ENCODE results near the gene TIGD6. TPM values are rescaled to one million over a fixed set of nuclear protein-coding genes. Genes with fewer than 3 reads are reported as not detected.

Gene TIGD6
- total RNA-seq, 1 donor from 2014 or later, result 4.1 TPM

- Histone ChIP-seq H3F3A (ENCODE audit: low read depth) (no peaks in the 10 kb centered on the region), H3K27me3 (no peaks in the 10 kb centered on the region), H3K4me1 (no peaks in the 10 kb centered on the region), H3K9me3 (ENCODE audit: low read depth) (no peaks in the 10 kb centered on the region), H4K20me1 (ENCODE audit: low read depth) (no peaks in the 10 kb centered on the region), H3K36me3 (no peaks in the 10 kb centered on the region), H3K4me2 (no peak overlapping the region), H3K9ac (no peak overlapping the region), H3K4me3 (no peak overlapping the region), H3K79me2 (ENCODE audit: low read depth) (no peaks in the 10 kb centered on the region), H3K27ac (no peak overlapping the region), H2AFZ (replicated peaks) (no peak overlapping the region)
- Mint-ChIP-seq H3K27ac (no peak overlapping the region), H3K4me1 (no peaks in the 10 kb centered on the region), H3K27me3 (ENCODE audit: insufficient read depth, low read depth) (peaks cover 6% of the 10 kb centered on the region), H3K4me3 (no peak overlapping the region), H3K9me3 (no peaks in the 10 kb centered on the region), H3K36me3 (peaks cover 40% of the 10 kb centered on the region)
- no peak for TF ChIP-seq EZH2phosphoT487 (IDR thresholded peaks at IDR 0.05)
- TF ChIP-seq, protein P1, sequence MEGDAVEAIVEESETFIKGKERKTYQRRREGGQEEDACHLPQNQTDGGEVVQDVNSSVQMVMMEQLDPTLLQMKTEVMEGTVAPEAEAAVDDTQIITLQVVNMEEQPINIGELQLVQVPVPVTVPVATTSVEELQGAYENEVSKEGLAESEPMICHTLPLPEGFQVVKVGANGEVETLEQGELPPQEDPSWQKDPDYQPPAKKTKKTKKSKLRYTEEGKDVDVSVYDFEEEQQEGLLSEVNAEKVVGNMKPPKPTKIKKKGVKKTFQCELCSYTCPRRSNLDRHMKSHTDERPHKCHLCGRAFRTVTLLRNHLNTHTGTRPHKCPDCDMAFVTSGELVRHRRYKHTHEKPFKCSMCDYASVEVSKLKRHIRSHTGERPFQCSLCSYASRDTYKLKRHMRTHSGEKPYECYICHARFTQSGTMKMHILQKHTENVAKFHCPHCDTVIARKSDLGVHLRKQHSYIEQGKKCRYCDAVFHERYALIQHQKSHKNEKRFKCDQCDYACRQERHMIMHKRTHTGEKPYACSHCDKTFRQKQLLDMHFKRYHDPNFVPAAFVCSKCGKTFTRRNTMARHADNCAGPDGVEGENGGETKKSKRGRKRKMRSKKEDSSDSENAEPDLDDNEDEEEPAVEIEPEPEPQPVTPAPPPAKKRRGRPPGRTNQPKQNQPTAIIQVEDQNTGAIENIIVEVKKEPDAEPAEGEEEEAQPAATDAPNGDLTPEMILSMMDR (IDR thresholded peaks at IDR 0.05), result no peak
- no peak for TF ChIP-seq EZH2 (IDR thresholded peaks at IDR 0.05)
- DNase-seq (ENCODE audit: low spot score), result no peak
Measured at GRCh38 chr5:150044712-150045111, 44.3 kb upstream of the TIGD6 start.

DNA sequence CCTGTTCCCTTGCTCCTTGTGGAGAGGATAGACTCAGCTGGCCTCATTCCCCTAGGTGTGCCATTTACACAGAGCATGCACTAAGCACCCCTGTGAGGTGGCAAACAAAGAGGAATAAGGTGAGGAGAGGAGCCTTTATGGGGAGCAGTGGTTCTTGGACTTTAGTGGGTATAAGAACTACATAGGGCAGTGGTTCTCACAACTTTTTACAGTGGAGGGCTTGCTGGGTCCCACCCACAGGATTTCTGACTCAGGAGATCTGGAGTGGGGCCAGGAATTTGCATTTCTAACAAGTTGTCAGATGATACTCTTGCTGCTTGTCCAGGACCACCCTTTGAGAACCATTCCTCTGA, 43.9 kb upstream of the TIGD6 start:
- Mint-ChIP-seq H3K4me3 (no peak overlapping the region), H3K27me3 (ENCODE audit: insufficient read depth, low read depth) (peaks cover 6% of the 10 kb centered on the region), H3K27ac (no peak overlapping the region), H3K4me1 (no peaks in the 10 kb centered on the region), H3K36me3 (peaks cover 37% of the 10 kb centered on the region), H3K9me3 (no peaks in the 10 kb centered on the region)
- H3K27ac ChIP-seq, result no peak overlapping the region
- no peaks in the 10 kb centered on the region for H3K36me3 ChIP-seq
- no peak overlapping the region for H3K4me2 ChIP-seq
- H3K79me2 ChIP-seq (ENCODE audit: low read depth), result no peaks in the 10 kb centered on the region
- TF ChIP-seq EZH2phosphoT487 (IDR thresholded peaks at IDR 0.05) (no peak), EZH2 (IDR thresholded peaks at IDR 0.05) (no peak)
- TF ChIP-seq, protein P1 (IDR thresholded peaks at IDR 0.05), result no peak
- H3F3A ChIP-seq (ENCODE audit: low read depth), result no peaks in the 10 kb centered on the region
- no peak overlapping the region for H3K9ac ChIP-seq
- H4K20me1 ChIP-seq (ENCODE audit: low read depth), result no peaks in the 10 kb centered on the region
- no peak overlapping the region for H3K4me3 ChIP-seq
- H2AFZ ChIP-seq (replicated peaks), result no peak overlapping the region
- no peaks in the 10 kb centered on the region for H3K9me3 ChIP-seq (ENCODE audit: low read depth)
- H3K27me3 ChIP-seq, result no peaks in the 10 kb centered on the region
- DNase-seq (ENCODE audit: low spot score), result no peak
- no peaks in the 10 kb centered on the region for H3K4me1 ChIP-seq

GRCh38 chr5:150043657-150044328, 43.3 kb upstream of the TIGD6 start:
- no peak overlapping the region for H3K4me2 ChIP-seq
- TF ChIP-seq EZH2 (IDR thresholded peaks at IDR 0.05) (no peak), EZH2phosphoT487 (IDR thresholded peaks at IDR 0.05) (no peak)
- TF ChIP-seq, protein P1 (IDR thresholded peaks at IDR 0.05), result no peak
- no peak for DNase-seq (ENCODE audit: low spot score)
- no peaks in the 10 kb centered on the region for H3K9me3 Mint-ChIP-seq
- no peaks in the 10 kb centered on the region for H3K36me3 ChIP-seq
- no peaks in the 10 kb centered on the region for H3K9me3 ChIP-seq (ENCODE audit: low read depth)
- H3K27ac Mint-ChIP-seq, result no peak overlapping the region
- no peak overlapping the region for H3K4me3 ChIP-seq
- H3K9ac ChIP-seq, result no peak overlapping the region
- no peaks in the 10 kb centered on the region for H3K4me1 Mint-ChIP-seq
- H3K4me1 ChIP-seq, result no peaks in the 10 kb centered on the region
- no peak overlapping the region for H2AFZ ChIP-seq (replicated peaks)
- H3K4me3 Mint-ChIP-seq, result no peak overlapping the region
- H3K27me3 Mint-ChIP-seq (ENCODE audit: insufficient read depth, low read depth), result peaks cover 6% of the 10 kb centered on the region
- no peaks in the 10 kb centered on the region for H3F3A ChIP-seq (ENCODE audit: low read depth)
- H3K27me3 ChIP-seq, result no peaks in the 10 kb centered on the region
- H3K79me2 ChIP-seq (ENCODE audit: low read depth), result no peaks in the 10 kb centered on the region
- H3K36me3 Mint-ChIP-seq, result peaks cover 32% of the 10 kb centered on the region
- no peaks in the 10 kb centered on the region for H4K20me1 ChIP-seq (ENCODE audit: low read depth)
- no peak overlapping the region for H3K27ac ChIP-seq

All from neural progenitor cell (in vitro differentiated cells).